ENCODE measurements around the gene ZFAND4.
"Not testable (repeated sequence)": the region's sequence is repeated elsewhere in the genome, so short reads cannot be mapped to it uniquely, and the experiment has no call there.

Gene ZFAND4

DNA sequence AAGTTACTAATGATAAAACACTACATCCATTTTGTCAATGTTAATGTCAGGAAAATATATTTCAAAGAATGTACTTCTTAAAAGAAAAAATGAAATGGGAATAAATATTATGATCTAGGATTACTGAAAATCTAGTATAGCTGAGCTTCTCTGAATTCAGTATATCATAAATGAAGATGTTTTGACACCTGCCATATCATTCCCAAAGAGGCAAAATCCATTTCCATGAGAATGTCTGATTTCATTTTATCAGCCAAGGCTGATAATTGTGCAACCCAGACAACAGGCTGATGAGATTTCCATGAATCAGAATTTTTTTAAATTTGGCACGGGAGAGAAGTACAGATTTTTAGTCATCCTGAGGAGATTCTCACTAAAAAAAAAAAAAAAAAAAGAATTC, 32.5 kb downstream of the ZFAND4 start:
- no peak for DNase-seq

DNA sequence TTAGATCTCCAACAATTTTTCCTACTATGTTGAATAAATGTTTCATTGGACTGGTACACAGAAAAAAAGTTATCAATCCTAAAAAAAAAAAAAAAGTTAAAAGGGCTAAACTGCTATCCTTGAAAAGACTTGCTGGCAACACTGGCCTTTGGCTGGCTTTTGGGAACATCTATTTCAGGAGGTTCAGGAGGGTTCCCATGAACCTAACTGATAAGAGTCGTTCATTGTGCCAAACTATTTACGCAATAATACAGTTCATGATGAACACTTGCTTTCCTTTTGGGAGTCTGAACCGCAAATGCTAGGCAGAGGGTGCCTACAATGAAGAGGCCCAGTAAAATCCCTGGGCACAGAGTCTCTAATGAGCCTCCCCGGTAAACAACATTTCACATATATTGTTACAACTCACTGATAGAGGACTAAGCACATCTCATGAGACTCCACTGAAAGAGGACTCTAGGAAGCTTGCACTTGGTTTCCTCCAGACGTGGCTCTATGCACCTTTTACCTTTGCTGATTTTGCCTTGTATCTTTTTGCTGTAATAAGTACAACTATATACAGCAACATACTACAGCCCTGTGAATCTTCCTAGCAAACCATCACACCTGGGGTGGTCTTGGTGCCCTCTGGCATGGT, 45.0 kb downstream of the ZFAND4 start:
- DNase-seq = no peak

DNA sequence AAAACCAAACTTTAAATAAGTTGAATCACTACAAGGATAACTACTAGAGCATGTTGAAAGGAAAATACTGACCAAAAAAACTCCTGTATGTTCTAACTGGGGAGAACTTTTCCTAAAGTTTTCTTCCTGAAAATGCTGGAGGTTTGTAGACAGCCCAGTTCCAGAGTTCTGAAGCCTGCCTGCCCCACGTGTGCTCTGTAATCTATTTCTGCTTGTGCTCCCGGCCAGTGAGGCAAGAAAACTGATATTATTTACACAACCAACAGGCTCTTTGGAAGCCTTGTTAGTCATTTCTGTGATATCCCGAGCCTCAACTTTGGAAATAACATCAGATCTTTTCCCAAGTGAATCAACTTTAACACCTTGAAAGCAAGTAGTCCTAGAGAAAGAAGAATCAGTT, 46.7 kb downstream of the ZFAND4 start:
- no peak for DNase-seq

- DNase-seq = no peak
Measured at GRCh38 chr10:45624724-45625123, 47.8 kb downstream of the ZFAND4 start.

GRCh38 chr10:45614869-45615268, 57.7 kb downstream of the ZFAND4 start:
- DNase-seq = no peak

DNA sequence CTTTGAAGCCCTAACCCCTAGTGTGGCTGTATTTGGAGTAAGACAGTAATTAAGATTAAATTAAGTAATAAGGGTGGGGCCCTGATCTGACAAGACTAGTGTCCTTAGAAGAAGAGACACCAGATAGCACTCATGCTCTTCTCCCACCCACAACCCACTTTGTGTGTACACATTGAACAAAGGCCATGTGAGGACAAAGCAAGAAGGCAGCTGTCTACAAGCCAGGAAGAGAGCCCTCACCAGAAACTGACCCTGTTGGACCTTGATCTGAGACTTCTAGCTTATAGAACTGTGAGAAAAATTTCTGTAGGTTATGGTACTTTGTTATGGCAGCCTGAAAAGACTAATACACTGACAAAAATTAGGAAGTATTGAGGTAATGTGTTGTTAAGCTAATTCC, 59.8 kb downstream of the ZFAND4 start:
- DNase-seq = no peak

DNA sequence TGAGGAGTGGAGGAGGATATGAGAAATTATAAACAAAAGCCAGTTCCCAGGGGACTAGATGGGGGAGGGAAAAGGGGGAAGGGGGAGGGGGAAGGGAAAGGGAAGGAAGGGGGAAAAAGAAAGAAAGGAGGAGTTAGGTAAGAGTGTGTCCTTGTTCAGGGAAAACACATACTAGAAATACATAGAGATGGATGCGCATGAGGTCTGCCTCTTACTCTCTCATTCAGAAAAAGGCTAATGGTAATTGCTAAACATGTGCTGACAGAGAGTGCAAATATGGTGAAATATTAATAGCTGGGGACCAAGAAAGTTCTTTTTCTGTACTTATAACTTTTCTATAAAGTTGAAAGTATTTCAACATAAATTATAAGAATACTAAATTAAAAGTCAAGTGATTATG, 64.5 kb downstream of the ZFAND4 start:
- no peak for DNase-seq

DNA sequence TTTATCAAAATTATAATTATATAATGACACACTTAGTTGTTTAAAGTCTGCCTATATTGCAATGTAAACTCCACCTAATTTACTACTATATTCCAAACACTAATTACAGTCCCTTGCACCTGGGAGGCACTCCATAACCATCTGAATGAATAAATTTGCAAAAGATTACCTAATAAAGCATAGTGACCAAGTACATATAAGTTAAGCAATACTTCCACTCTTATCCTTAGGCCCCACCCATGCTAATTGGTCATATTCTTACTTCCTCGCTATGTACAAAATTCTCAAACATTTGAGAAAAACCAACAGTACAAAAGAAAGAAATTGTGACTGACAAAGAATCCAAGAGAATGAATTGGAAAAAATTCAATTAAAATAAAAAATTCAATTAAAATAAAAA, 65.3 kb downstream of the ZFAND4 start:
- no peak for DNase-seq

- no peak for DNase-seq
Measured at GRCh38 chr10:45602836-45603235, 69.7 kb downstream of the ZFAND4 start.

DNA sequence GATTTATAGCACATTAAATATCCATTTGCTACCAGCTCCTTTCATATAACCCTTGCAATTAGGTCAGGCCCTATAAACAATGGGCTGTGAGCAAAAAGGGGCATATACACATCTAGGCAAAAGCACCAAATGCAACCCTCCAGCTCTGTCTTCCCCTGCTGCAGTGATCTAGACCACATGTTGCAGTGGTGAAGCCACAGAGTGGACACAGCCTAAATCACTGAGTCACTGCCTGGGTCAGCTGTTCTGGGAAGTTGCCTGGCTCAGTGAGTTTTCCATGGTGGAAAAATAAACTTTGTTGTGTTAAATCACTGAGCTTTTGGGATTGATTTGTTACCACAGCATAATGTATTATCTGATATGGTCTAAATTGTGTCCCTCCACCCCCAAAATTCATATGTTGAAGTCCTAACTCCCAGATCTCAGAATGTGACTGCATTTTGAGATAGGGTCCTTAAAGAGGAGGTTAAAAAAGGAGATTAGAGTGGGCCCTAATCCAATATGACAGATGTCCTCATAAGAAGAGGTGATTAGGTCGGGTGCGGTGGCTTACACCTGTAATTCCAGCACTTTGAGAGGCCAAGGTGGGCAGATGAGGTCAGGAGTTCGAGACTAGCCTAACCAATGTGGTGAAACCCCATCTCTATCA, 70.4 kb downstream of the ZFAND4 start:
- no peak for DNase-seq

- DNase-seq = not testable (repeated sequence)
Measured at GRCh38 chr10:45601254-45601930, 71.2 kb downstream of the ZFAND4 start.

- DNase-seq = not testable (repeated sequence)
Measured at GRCh38 chr10:45600337-45601253, 72.0 kb downstream of the ZFAND4 start.

DNA sequence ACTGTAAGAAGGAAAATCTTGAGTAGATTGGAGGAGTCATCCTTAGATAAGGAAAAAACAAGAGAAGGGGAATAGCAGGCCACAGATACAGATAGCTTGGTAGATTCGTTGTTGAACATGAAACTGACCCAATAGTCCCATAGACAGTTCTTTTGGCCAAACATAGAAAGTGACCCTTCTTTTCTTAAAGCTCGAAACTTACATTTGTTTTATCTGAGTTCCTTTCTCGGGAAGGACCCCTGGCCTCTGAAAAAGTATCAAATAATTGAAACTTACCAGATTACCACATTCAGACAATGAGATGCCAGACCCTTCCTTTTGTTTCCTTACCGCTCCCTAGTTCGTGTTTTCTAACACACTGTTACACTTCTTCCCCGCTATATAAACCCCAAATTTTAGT, 72.9 kb downstream of the ZFAND4 start:
- DNase-seq = no peak

DNA sequence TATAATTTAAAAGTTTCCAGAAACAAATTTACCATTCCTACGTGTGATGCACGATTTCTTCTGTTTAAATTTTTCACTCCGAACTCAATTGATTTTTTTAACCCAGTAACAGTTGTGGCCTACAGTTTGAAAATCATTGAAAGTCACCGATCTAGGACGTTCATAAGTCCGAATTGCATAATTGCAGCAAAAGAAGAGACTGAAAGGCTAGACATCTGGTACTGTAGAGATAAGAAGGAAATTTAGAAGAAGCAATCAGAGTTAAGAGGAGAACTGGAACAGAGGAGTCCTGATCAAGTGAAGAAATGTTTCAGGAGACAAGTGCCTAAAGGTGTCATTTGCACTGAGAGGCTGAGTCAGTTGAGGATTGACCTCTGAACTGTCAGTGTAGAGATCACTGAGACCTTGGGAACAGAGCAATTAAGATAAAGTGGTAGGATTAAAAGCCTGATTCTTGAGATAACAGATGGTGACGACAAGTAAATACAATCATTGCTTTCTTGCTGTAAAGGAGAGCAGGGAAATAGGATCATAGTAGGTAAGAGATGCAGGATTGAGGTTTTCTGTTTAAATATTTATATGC, 73.5 kb downstream of the ZFAND4 start:
- DNase-seq = no peak

GRCh38 chr10:45596526-45596925, 76.0 kb downstream of the ZFAND4 start:
- DNase-seq = no peak

DNA sequence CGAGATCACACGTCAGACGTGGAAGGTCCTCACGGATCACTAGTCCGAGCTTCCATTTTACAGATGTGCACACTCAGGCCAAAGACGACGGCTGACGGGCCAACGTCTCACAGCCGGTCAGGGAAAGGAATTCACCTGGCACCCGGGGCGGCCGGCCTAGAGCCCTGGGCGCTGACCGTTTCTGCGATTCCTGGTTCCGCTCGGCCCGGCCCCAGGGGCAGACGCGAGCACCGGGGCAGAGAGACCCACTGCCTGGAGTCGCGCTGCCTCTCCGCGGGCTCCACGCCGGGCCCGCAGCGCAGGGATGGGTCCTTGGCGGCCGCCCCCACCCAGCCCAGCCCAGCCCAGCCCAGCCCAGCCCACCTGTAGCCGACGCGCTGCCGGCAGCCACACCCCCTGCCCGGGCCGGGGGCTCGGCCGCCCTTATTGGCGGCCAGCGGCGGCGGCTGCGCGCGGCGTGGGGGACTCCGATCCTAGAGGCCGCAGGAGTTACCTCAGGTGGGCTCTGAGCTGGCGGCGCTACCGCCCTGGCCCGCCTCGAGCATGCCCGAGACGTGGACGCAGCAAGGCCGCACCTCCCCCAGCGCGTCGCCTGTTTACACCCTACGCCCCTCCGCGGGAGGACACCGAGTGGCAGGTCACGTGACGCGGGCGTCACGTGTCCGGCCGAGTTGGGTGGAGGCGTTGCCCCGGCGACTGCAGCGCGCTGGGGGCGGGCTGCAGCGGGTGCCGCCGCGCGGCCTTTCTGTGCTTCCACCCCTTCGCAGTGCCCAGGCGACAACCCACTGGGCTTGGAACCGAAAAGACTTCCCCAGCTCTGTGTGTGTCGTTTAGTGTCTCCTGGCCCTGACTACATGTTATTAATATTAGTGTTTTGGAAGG, 78.1 kb downstream of the ZFAND4 start:
- peak; percentile 90 for DNase-seq

DNA sequence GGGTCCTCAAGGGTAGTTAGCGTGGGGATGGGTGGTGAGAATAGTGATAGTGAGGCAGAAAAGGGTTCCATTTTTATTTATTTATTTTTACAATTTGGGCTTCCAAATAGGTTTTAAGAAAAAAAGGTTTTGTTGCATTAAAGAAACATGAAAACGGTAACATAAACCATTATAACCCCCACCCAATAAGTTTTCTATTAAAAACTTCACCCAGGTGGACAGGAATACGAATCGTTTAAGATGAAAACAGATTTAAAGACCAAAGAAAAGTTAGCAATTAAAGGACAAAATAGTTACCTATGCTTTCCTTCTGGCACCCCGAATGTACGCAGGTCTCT, 78.7 kb downstream of the ZFAND4 start:
- no peak for DNase-seq

DNA sequence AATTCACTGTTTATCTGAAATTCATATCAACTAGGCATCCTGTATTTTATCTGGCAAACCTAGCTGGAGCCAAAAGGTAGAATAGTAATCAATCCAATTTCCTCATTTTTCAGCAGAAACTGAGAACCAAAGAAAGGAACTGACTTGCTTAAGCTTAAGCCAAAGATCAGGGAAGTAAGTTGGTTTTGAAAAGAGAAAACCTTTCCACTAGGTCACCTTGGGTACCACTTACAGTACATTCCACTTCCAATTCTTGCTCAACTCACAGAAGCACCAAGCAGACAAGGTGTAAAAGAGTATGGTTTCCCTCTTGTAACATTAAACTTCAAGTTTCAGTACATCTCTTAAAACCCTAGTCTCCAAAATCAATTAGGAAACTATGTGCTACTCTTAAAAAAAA, 79.6 kb downstream of the ZFAND4 start:
- DNase-seq = no peak

DNA sequence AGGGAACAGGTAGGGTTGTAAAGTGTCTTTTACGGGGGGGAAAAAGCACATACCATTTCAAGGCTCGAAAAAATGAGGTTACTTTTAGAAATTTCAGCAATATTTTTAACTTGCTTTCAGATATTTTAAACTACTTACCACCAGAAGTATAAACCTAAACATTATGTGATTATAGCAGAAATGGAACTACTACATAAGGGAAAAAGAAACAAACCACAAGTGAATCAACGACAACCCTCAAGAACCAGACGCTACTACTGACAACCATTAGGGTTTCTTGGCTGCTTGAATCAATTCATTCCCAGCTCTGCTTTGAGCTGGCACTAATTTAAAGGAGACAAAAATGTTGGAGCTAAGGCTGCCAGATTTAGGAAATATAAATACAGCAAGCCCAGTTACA, 80.1 kb downstream of the ZFAND4 start:
- no peak for DNase-seq

- no peak for DNase-seq
Measured at GRCh38 chr10:45591280-45591679, 81.3 kb downstream of the ZFAND4 start.

- no peak for DNase-seq
Measured at GRCh38 chr10:45589868-45590267, 82.7 kb downstream of the ZFAND4 start.

DNA sequence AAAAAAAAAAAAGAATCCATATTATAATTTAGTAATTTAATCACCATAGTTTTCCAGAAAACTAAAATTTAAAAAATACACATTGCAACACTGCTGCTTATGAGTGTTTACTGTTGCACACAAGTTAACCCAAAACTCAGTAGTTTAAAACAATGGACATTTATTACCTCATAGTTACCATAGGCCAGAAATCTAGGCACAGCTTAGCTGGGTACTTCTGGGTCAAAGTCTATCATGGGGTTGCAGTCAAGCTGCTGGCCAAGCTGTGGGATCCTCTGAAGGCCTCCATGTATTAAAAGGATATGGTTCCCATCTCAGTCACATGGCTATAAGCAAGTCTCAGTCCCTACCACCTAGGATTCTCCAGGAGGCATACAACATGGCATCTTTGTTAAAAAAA, 83.6 kb downstream of the ZFAND4 start:
- DNase-seq = no peak

All from activated naive CD4-positive, alpha-beta T cell treated with Interleukin-2 at 50 U/mL for 16 hours (primary cell).